DND-41 (cell line): ENCODE data around the gene CACNA1S.

Experiments used
- ATAC-seq: fragments of 200-7000 bp; cut with Tn5 transposase; 3 replicates; pipeline ENCODE4 v1.9.1; 2021; ENCODE audit warnings: low read depth; ENCODE audit not compliant: insufficient read depth
- DNase-seq: peaks from one replicate; pipeline ENCODE4 v3.0.0-alpha.2; 2020
- H2AFZ ChIP-seq: 2 replicates; pipeline ENCODE4 v1.6.0; 2012; ENCODE audit warnings: low read depth, low read length
- H3K27ac ChIP-seq: 2 replicates; pipeline ENCODE4 v1.5.1; 2012; ENCODE audit warnings: low read length, inconsistent platforms
- H3K27me3 ChIP-seq: fragments of 200-600 bp; sonication (generic); 2 replicates; pipeline ENCODE4 v1.6.0; 2012; ENCODE audit warnings: low read length, mild to moderate bottlenecking, inconsistent platforms; ENCODE audit not compliant: insufficient read depth, poor library complexity
- H3K36me3 ChIP-seq: 2 replicates; pipeline ENCODE4 v1.5.1; 2012; ENCODE audit warnings: low read length, inconsistent platforms; ENCODE audit not compliant: insufficient read depth
- H3K4me1 ChIP-seq: 2 replicates; pipeline ENCODE4 v1.5.1; 2012; ENCODE audit warnings: mild to moderate bottlenecking, low read length; ENCODE audit not compliant: insufficient read depth
- H3K4me2 ChIP-seq: 2 replicates; pipeline ENCODE4 v1.6.0; 2012; ENCODE audit warnings: mild to moderate bottlenecking, moderate library complexity, low read length, inconsistent platforms; ENCODE audit not compliant: insufficient read depth
- H3K4me3 ChIP-seq, 2 experiments: fragments of 200-600 bp in 1 of 2; shearing (Covaris generic) in 1 of 2; 2 replicates each; pipeline ENCODE4 v1.5.1; 2012 to 2016; ENCODE audit warnings: inconsistent platforms in 2 of 2, low read length in 2 of 2, mild to moderate bottlenecking in 2 of 2, low read depth in 1 of 2, moderate library complexity in 1 of 2
- H3K79me2 ChIP-seq: 2 replicates; pipeline ENCODE4 v1.6.0; 2012; ENCODE audit warnings: low read length, inconsistent platforms; ENCODE audit not compliant: insufficient read depth
- H3K9ac ChIP-seq: 2 replicates; pipeline ENCODE4 v1.6.0; 2012; ENCODE audit warnings: low read depth, mild to moderate bottlenecking, inconsistent platforms, low read length, moderate library complexity
- H3K9me3 ChIP-seq: 2 replicates; pipeline ENCODE4 v1.5.1; 2012; ENCODE audit warnings: low read length, moderate library complexity, mild to moderate bottlenecking, inconsistent platforms; ENCODE audit not compliant: insufficient read depth, severe bottlenecking
- H4K20me1 ChIP-seq: 2 replicates; pipeline ENCODE4 v1.6.0; 2012; ENCODE audit warnings: low read length; ENCODE audit not compliant: insufficient read depth
- EZH2 ChIP-seq: IDR thresholded peaks from 3 replicates; pipeline ENCODE4 v1.6.1; 2012; ENCODE audit warnings: borderline replicate concordance, low read depth, mild to moderate bottlenecking, moderate library complexity, low read length, inconsistent platforms; ENCODE audit not compliant: severe bottlenecking
- TF ChIP-seq, protein P1 (sequence below): IDR thresholded peaks from 2 replicates; pipeline ENCODE4 v1.5.1; 2012; ENCODE audit warnings: borderline replicate concordance, low read length, moderate library complexity, mild to moderate bottlenecking; ENCODE audit not compliant: poor library complexity, severe bottlenecking; ENCODE audit errors: extremely low read depth

Gene CACNA1S

DNA sequence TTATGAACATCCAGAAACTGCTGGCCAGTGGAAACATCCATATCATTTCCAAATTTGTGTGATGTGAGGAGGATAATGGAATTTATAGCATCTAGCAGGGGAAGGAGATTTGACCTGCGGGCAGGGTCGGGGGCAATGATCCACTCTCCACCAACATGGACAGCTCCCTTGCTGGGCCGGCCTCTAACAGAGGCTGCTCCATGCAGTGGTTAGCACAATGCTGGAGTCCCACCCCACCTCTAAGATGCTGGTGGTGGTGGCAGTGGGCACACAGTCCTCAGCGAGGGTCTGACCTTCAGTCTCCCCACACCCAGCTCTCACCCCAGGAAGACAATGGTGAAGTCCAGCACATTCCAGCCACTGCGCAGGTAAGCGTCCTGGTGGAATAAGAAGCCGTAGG is 18.7 kb downstream of the CACNA1S start:
- no peak overlapping the region for H2AFZ ChIP-seq
- no peak for TF ChIP-seq EZH2
- TF ChIP-seq, protein P1, sequence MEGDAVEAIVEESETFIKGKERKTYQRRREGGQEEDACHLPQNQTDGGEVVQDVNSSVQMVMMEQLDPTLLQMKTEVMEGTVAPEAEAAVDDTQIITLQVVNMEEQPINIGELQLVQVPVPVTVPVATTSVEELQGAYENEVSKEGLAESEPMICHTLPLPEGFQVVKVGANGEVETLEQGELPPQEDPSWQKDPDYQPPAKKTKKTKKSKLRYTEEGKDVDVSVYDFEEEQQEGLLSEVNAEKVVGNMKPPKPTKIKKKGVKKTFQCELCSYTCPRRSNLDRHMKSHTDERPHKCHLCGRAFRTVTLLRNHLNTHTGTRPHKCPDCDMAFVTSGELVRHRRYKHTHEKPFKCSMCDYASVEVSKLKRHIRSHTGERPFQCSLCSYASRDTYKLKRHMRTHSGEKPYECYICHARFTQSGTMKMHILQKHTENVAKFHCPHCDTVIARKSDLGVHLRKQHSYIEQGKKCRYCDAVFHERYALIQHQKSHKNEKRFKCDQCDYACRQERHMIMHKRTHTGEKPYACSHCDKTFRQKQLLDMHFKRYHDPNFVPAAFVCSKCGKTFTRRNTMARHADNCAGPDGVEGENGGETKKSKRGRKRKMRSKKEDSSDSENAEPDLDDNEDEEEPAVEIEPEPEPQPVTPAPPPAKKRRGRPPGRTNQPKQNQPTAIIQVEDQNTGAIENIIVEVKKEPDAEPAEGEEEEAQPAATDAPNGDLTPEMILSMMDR: no peak
- no peak overlapping the region for H3K27ac ChIP-seq
- no peak overlapping the region for H3K4me2 ChIP-seq
- H3K36me3 ChIP-seq: no peaks in the 10 kb centered on the region
- ATAC-seq: no peak
- H3K9me3 ChIP-seq: no peaks in the 10 kb centered on the region
- H3K4me3 ChIP-seq: no peak overlapping the region
- no peaks in the 10 kb centered on the region for H3K4me1 ChIP-seq
- DNase-seq: no peak
- H4K20me1 ChIP-seq: 0 out of 2 replicates have a peak, but pooled peaks cover 4% of the 10 kb centered on the region
- H3K9ac ChIP-seq: no peak overlapping the region
- peaks cover 6% of the 10 kb centered on the region for H3K27me3 ChIP-seq
- H3K79me2 ChIP-seq: no peaks in the 10 kb centered on the region

GRCh38 chr1:201092738-201093137 is 19.5 kb downstream of the CACNA1S start:
- H3K36me3 ChIP-seq: no peaks in the 10 kb centered on the region
- no peak overlapping the region for H3K4me3 ChIP-seq
- DNase-seq (no peak), ATAC-seq (no peak)
- no peaks in the 10 kb centered on the region for H3K79me2 ChIP-seq
- H3K9me3 ChIP-seq: no peaks in the 10 kb centered on the region
- no peak overlapping the region for H3K9ac ChIP-seq
- H3K4me2 ChIP-seq: no peak overlapping the region
- TF ChIP-seq, protein P1: no peak
- TF ChIP-seq EZH2: no peak
- H3K4me1 ChIP-seq: no peaks in the 10 kb centered on the region
- H4K20me1 ChIP-seq: no peaks in the 10 kb centered on the region
- peaks cover 6% of the 10 kb centered on the region for H3K27me3 ChIP-seq
- H3K27ac ChIP-seq: no peak overlapping the region
- no peak overlapping the region for H2AFZ ChIP-seq

DNA sequence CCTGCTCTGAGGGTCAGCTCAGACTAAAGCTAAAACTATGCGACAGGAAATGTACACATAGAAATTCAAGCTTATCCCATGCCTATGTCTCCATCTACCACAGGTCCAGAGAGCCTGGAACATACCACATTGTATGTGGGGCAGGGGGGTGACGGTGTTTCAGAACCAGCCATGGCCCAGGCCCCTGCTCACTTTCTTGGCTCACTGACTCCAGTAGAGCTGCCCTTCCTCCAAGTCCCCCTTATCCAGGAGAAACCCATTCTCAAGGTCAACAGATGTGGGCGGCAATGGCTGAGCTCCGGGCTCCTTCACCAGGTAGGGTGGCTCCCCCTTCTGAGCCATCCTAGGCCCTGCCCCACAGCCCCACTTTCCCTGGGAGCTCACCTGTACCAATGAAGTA is 21.0 kb downstream of the CACNA1S start:
- ATAC-seq (no peak), DNase-seq (no peak)
- Histone ChIP-seq H2AFZ (no peak overlapping the region), H3K79me2 (no peaks in the 10 kb centered on the region), H3K4me2 (no peak overlapping the region), H3K4me3 (no peak overlapping the region), H3K27ac (no peak overlapping the region), H3K4me1 (no peaks in the 10 kb centered on the region), H3K9ac (no peak overlapping the region), H3K36me3 (no peaks in the 10 kb centered on the region), H3K9me3 (no peaks in the 10 kb centered on the region), H3K27me3 (peaks cover 6% of the 10 kb centered on the region), H4K20me1 (no peaks in the 10 kb centered on the region)
- no peak for TF ChIP-seq EZH2
- TF ChIP-seq, protein P1: no peak

- Histone ChIP-seq H3K36me3 (no peaks in the 10 kb centered on the region), H2AFZ (no peak overlapping the region), H3K4me1 (no peaks in the 10 kb centered on the region), H3K9me3 (no peaks in the 10 kb centered on the region), H3K27ac (no peak overlapping the region), H3K4me3 (no peak overlapping the region), H3K4me2 (no peak overlapping the region), H3K9ac (no peak overlapping the region), H3K27me3 (peaks cover 8% of the 10 kb centered on the region), H4K20me1 (no peaks in the 10 kb centered on the region), H3K79me2 (no peaks in the 10 kb centered on the region)
- no peak for DNase-seq
- TF ChIP-seq EZH2: no peak
- TF ChIP-seq, protein P1: no peak
- ATAC-seq: no peak
Observed at GRCh38 chr1:201090541-201090940, 21.7 kb downstream of the CACNA1S start.
